ENCODE data around the gene TIMM13. TPM values are rescaled to one million over a fixed set of nuclear protein-coding genes. Genes with fewer than 3 reads are reported as not detected.
"Not testable (repeated sequence)": the region's sequence is repeated elsewhere in the genome, so short reads cannot be mapped to it uniquely, and the experiment has no call there.

TIMM13 gene
- total and polyA plus RNA-seq, 2 donors (not counting 3 experiments of a cell fraction or from before 2014, with no cell fraction given) = 154 to 160 TPM

- Histone ChIP-seq H3K4me3 (replicated peaks in 1 of 3; ENCODE audit: insufficient read depth in 1 of 3, low read depth in 1 of 3, low read length in 3 of 3) (no peak overlapping the region), H3K79me2 (ENCODE audit: control insufficient read depth, insufficient read depth, low read length) (no peaks in the 10 kb centered on the region), H3K9me3 (replicated peaks; ENCODE audit: control insufficient read depth, insufficient read depth, low read length) (no peaks in the 10 kb centered on the region), H3K4me2 (ENCODE audit: insufficient read depth, low read length) (no peak overlapping the region), H2AFZ (ENCODE audit: low read depth, low read length) (no peak overlapping the region), H4K20me1 (replicated peaks; ENCODE audit: control insufficient read depth, extremely low read depth, insufficient read depth, low read length) (no peaks in the 10 kb centered on the region), H3K27ac (ENCODE audit: insufficient read depth, low read depth, low read length) (no peak overlapping the region), H3K9me1 (replicated peaks; ENCODE audit: control insufficient read depth, extremely low read depth, insufficient read depth, low read length) (no peaks in the 10 kb centered on the region), H3K4me1 (ENCODE audit: control insufficient read depth, extremely low read depth, insufficient read depth, low read length) (no peaks in the 10 kb centered on the region), H3K9ac (replicated peaks; ENCODE audit: extremely low read depth, insufficient read depth, low read length) (no peak overlapping the region), H3K27me3 (ENCODE audit: control insufficient read depth in 2 of 2, insufficient read depth in 2 of 2, low read length in 2 of 2) (no peaks in the 10 kb centered on the region), H3K36me3 (ENCODE audit: control insufficient read depth in 2 of 2, extremely low read depth in 1 of 2, insufficient read depth in 2 of 2, low read length in 2 of 2) (no peaks in the 10 kb centered on the region)
- FAIRE-seq (no peak), DNase-seq (ENCODE audit: low read depth, low spot score) (no peak)
- no TSS peak for BruUV-seq (replicated peaks)
- dilution Hi-C loops (cut with MboI; ENCODE audit: extremely low pct_ligation_motif_present, low sequenced_read_pairs) = no loop called here
- POLR2A ChIA-PET = no interaction called here
- no peak for TF ChIP-seq POLR2AphosphoS5 (IDR thresholded peaks at IDR 0.05; ENCODE audit: insufficient read depth, low read depth, low read length)
- TF ChIP-seq GATA2 (IDR thresholded peaks at IDR 0.05; ENCODE audit: insufficient read depth, insufficient read length, low read depth, low read length) = no peak
- TF ChIP-seq FOS (IDR thresholded peaks at IDR 0.05; ENCODE audit: borderline replicate concordance, insufficient read depth, low read length) = no peak
- no peak for TF ChIP-seq POLR2A (IDR thresholded peaks at IDR 0.05; ENCODE audit: low read depth, low read length)
- no peak for TF ChIP-seq CTCF (IDR thresholded peaks at IDR 0.05; ENCODE audit: extremely low read depth in 1 of 2, insufficient read depth in 1 of 2, low read depth in 1 of 2, low read length in 2 of 2)
- TF ChIP-seq MYC (IDR thresholded peaks at IDR 0.05; ENCODE audit: low read depth, low read length) = no peak
- no peak for TF ChIP-seq JUN (IDR thresholded peaks at IDR 0.05; ENCODE audit: borderline replicate concordance, insufficient read depth, insufficient read length, low read depth)
- TF ChIP-seq EZH2 (IDR thresholded peaks at IDR 0.05; ENCODE audit: borderline replicate concordance, low read depth, low read length, severe bottlenecking) = no peak
- TF ChIP-seq MAX (IDR thresholded peaks at IDR 0.05; ENCODE audit: insufficient read depth, insufficient read length) = no peak
- intact Hi-C loops (cut with micrococcal nuclease) = loop anchor here (10.0 kb wide), 1 partner anchor 216 kb away; no protein-coding TSS in a partner anchor
- CTCF ChIA-PET = interaction anchor here (0.8 to 1.1 kb wide), 3 partner anchors 14 to 238 kb away, joined by 3 to 5 read pairs (median 3); no protein-coding TSS in a partner anchor
Observed at GRCh38 chr19:2398735-2399305, 28.6 kb downstream of the TIMM13 start.

- H3K9me1 ChIP-seq (replicated peaks; ENCODE audit: control insufficient read depth, extremely low read depth, insufficient read depth, low read length); H3K4me1 ChIP-seq (ENCODE audit: control insufficient read depth, extremely low read depth, insufficient read depth, low read length); H3K27ac ChIP-seq (ENCODE audit: insufficient read depth, low read depth, low read length); H3K9me3 ChIP-seq (replicated peaks; ENCODE audit: control insufficient read depth, insufficient read depth, low read length); dilution Hi-C loops (cut with MboI; ENCODE audit: extremely low pct_ligation_motif_present, low sequenced_read_pairs); H3K36me3 ChIP-seq (ENCODE audit: control insufficient read depth in 2 of 2, extremely low read depth in 1 of 2, insufficient read depth in 2 of 2, low read length in 2 of 2); FAIRE-seq; POLR2A ChIA-PET; H2AFZ ChIP-seq (ENCODE audit: low read depth, low read length); H3K4me3 ChIP-seq (replicated peaks in 1 of 3; ENCODE audit: insufficient read depth in 1 of 3, low read depth in 1 of 3, low read length in 3 of 3); H4K20me1 ChIP-seq (replicated peaks; ENCODE audit: control insufficient read depth, extremely low read depth, insufficient read depth, low read length); BruUV-seq (replicated peaks); H3K4me2 ChIP-seq (ENCODE audit: insufficient read depth, low read length); H3K79me2 ChIP-seq (ENCODE audit: control insufficient read depth, insufficient read depth, low read length); CTCF ChIA-PET; DNase-seq (ENCODE audit: low read depth, low spot score); H3K27me3 ChIP-seq (ENCODE audit: control insufficient read depth in 2 of 2, insufficient read depth in 2 of 2, low read length in 2 of 2); H3K9ac ChIP-seq (replicated peaks; ENCODE audit: extremely low read depth, insufficient read depth, low read length): not testable (repeated sequence)
- intact Hi-C loops (cut with micrococcal nuclease) = loop anchor here (10.0 kb wide), 1 partner anchor 218 kb away; no protein-coding TSS in a partner anchor
Observed at GRCh38 chr19:2397173-2397572, 30.2 kb downstream of the TIMM13 start.

All from endothelial cell of umbilical vein (primary cell).